Kidney (tissue), 14 donors: ENCODE measurements around the gene MYO1H. TPM values are rescaled to one million over a fixed set of nuclear protein-coding genes. Genes with fewer than 3 reads are reported as not detected.
A peak's percentile ranks its signal among the peaks of the same experiment; 100 is the strongest.
"Not testable (repeated sequence)": the region's sequence is repeated elsewhere in the genome, so short reads cannot be mapped to it uniquely, and the experiment has no call there.

Experiments
- DNase-seq, 5 donors: peaks; one replicate each; pipeline ENCODE4 v3.0.0-alpha.2; 2013 to 2020
- FAIRE-seq: peaks from 2 replicates; lab custom pipeline; 2012; peaks lifted over from hg19 to GRCh38; lab: Jason Lieb, UNC
- H3K27ac ChIP-seq, 2 donors: one replicate each; pipeline ENCODE4 v1.7.0; 2013; ENCODE audit warnings: low read depth in 2 of 2, low read length in 2 of 2, inconsistent platforms in 1 of 2
- H3K27me3 ChIP-seq: one replicate; pipeline ENCODE4 v1.7.1; 2013; ENCODE audit warnings: low read length, inconsistent platforms; ENCODE audit not compliant: control insufficient read depth, insufficient read depth
- H3K36me3 ChIP-seq, 3 donors: one replicate each; pipeline versions ENCODE4 v1.7.0 to v1.7.1; 2013; ENCODE audit warnings: low read length in 3 of 3, control low read depth in 1 of 3, inconsistent platforms in 1 of 3; ENCODE audit not compliant: insufficient read depth in 3 of 3, control insufficient read depth in 2 of 3
- H3K4me1 ChIP-seq, 3 donors: one replicate each; pipeline versions ENCODE4 v1.7.0 to v1.7.1; 2013; ENCODE audit warnings: low read length in 3 of 3, inconsistent platforms in 1 of 3, low read depth in 1 of 3; ENCODE audit not compliant: control insufficient read depth in 2 of 3, insufficient read depth in 2 of 3
- H3K4me3 ChIP-seq, 3 donors: one replicate each; pipeline versions ENCODE4 v1.7.0 to v1.8.1; 2013; ENCODE audit warnings: low read length in 3 of 3, control low read depth in 1 of 3, inconsistent platforms in 1 of 3
- H3K9ac ChIP-seq, 3 donors: one replicate each; pipeline versions ENCODE4 v1.7.0 to v1.7.1; 2013; ENCODE audit warnings: low read length in 3 of 3, control low read depth in 1 of 3, inconsistent platforms in 1 of 3
- H3K9me3 ChIP-seq, 3 donors: one replicate each; pipeline versions ENCODE4 v1.7.0 to v1.7.1; 2013; ENCODE audit warnings: low read length in 3 of 3, control low read depth in 1 of 3, inconsistent platforms in 1 of 3; ENCODE audit not compliant: control insufficient read depth in 2 of 3, insufficient read depth in 1 of 3
- CTCF ChIP-seq: IDR thresholded peaks from 3 replicates; pipeline ENCODE4 v1.5.1; 2012; ENCODE audit warnings: mild to moderate bottlenecking, moderate library complexity, borderline replicate concordance; ENCODE audit not compliant: insufficient read depth; ENCODE audit errors: extremely low read depth
- intact Hi-C: fragments of 100-400 bp; cut with DNase I; formaldehyde crosslinking; loops from one replicate; pipeline ENCODE4 v1.11.1; 2022
- polyA plus RNA-seq: library from polyadenylated mRNA; stranded (reverse); fragments of 350-450 nt; fragmentation: Illumina TruSeq; extraction: RNeasy Lipid Tissue Mini Kit (QIAGEN cat#74804); gene quantifications from one replicate; pipeline ENCODE4 v1.2.3, GENCODE V29; 2014; ENCODE audit warnings: low read depth, low replicate concordance; ENCODE audit not compliant: insufficient read depth
- total RNA-seq: library from RNA; stranded (reverse); fragmentation: NEBNext Ultra II Directional; extraction: Animal tissue kit (Norgen Biotek cat#: 25700); gene quantifications from one replicate; pipeline ENCODE4 v1.2.1, GENCODE V29; 2021
- donor health status: control.
- donor health status: control.
- donor health status: control.
- donor health status: control.
- donor health status: control.
- donor health status: DM: yes; HTN: yes; CAD: no.
- donor health status: Normal renal cell carcinoma (clear cell type).

Gene MYO1H
- total and polyA plus RNA-seq, 2 donors from 2014 or later: 0.56 TPM; not detected in 1

- peaks cover 0 to 3% (median 2%) of the 10 kb centered on the region in 3 donors for H3K4me1 ChIP-seq
- H3K4me3 ChIP-seq: peak overlapping the region; percentile 44 to 61 (median 59)
- DNase-seq: peak in 3 of 5 donors; percentile 24 to 49 (median 46)
- H3K27ac ChIP-seq: no peak overlapping the region
- H3K9ac ChIP-seq: no peak overlapping the region
- TF ChIP-seq CTCF: no peak
- no peaks in the 10 kb centered on the region for H3K36me3 ChIP-seq
- H3K9me3 ChIP-seq: no peaks in the 10 kb centered on the region
- peaks cover 2% of the 10 kb centered on the region for H3K27me3 ChIP-seq
- intact Hi-C loops: no loop called here
- FAIRE-seq: no peak
These were observed 37.2 kb upstream of the MYO1H start for GRCh38 chr12:109310247-109311125.

DNA sequence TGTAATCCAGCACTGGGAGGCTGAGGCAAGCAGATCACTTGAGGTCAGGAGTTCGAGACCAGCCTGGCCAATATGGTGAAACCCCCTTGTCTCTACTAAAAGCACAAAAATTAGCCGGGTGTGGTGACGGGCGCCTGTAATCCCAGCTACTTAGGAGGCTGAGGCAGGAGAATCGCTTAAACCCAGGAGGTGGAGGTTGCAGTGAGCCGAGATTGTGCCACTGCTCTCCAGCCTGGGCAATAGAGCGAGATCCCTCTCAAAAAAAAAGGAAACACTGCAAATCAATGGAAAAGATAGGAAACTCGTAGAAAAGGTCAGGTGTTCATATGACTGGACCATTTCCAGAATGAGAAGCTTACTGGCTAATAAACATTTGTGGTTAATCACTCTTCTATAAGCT lies 26.4 kb upstream of the MYO1H start:
- H3K9ac ChIP-seq, H3K27me3 ChIP-seq, FAIRE-seq, H3K4me3 ChIP-seq, H3K4me1 ChIP-seq, H3K9me3 ChIP-seq, DNase-seq, intact Hi-C loops, H3K27ac ChIP-seq, H3K36me3 ChIP-seq: not testable (repeated sequence)

DNA sequence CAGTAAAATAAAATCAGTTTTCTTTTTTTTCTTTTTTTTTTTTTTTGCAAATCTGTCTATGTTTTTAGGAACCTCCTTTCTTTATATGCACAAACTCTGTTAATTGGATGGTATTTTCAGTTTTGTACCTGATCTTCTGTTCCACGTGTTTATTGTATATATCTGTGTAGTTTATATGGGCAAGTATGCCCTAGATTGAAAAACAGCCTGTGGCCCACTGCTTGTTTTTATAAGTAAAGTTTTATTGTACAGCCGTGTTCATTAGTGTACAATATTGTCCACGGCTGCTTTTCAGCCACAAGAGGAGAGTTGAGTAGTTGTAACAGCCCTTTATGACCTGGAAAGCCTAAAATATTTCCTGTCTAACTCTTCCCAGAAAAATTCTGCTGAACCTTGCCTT lies 18.7 kb upstream of the MYO1H start:
- TF ChIP-seq CTCF: no peak
- FAIRE-seq (no peak), DNase-seq (no peak)
- H3K4me3 ChIP-seq: no peak overlapping the region
- peaks cover 0 to 4% (median 0%) of the 10 kb centered on the region in 3 donors for H3K4me1 ChIP-seq
- no peaks in the 10 kb centered on the region for H3K36me3 ChIP-seq
- H3K27ac ChIP-seq: no peak overlapping the region
- no peaks in the 10 kb centered on the region for H3K9me3 ChIP-seq
- H3K27me3 ChIP-seq: no peaks in the 10 kb centered on the region
- intact Hi-C loops: no loop called here
- H3K9ac ChIP-seq: no peak overlapping the region

DNA sequence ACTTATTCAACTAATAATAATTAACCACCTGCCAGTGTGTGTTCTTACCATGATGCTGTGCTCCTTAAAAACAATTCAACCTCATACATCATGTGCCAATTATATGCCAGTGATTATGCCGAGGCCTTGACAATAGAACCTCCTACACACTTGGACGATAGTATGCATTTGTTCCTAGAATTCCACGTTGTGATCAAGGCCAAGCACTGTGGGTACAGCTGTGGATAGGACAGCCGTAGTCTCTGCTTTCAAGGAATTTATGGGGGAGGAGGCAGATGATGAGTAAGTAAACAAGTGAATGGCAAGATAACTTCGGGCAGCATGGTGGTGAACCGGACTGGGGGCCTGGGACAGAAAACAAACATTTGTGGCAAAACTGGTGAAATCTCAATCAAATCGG lies 18.0 kb upstream of the MYO1H start:
- intact Hi-C loops: no loop called here
- FAIRE-seq: no peak

More for the DNA sequence above, 18.0 kb upstream of the MYO1H start:
- Histone ChIP-seq H3K36me3 (no peaks in the 10 kb centered on the region), H3K9ac (no peak overlapping the region), H3K9me3 (no peaks in the 10 kb centered on the region), H3K27me3 (no peaks in the 10 kb centered on the region), H3K27ac (no peak overlapping the region), H3K4me3 (no peak overlapping the region), H3K4me1 (peaks cover 0 to 4% (median 0%) of the 10 kb centered on the region in 3 donors)
- DNase-seq: peak in 4 of 5 donors; percentile 42 to 83 (median 56)
- TF ChIP-seq CTCF: no peak
